GM23338 (cell line): ENCODE data around the gene ALDH7A1. TPM values are rescaled to one million over a fixed set of nuclear protein-coding genes. Genes with fewer than 3 reads are reported as not detected.
"Not testable (repeated sequence)": the region's sequence is repeated elsewhere in the genome, so short reads cannot be mapped to it uniquely, and the experiment has no call there.

Source experiments
- ATAC-seq: fragments of 200-7000 bp; cut with Tn5 transposase; 3 replicates; pipeline ENCODE4 v1.9.1; 2020
- DNase-seq: peaks from one replicate; pipeline ENCODE4 v3.0.0-alpha.2; 2015; ENCODE audit warnings: low spot score
- H2AFZ ChIP-seq: fragments of 200-600 bp; sonication (generic); 2 replicates; pipeline ENCODE4 v1.8.0; 2016; ENCODE audit warnings: antibody characterized with exemption, mild to moderate bottlenecking, moderate library complexity
- H3F3A ChIP-seq: fragments of 200-600 bp; sonication (generic); replicated peaks from 2 replicates; pipeline ENCODE4 v1.8.0; 2017; ENCODE audit warnings: antibody characterized with exemption, mixed run types, low read depth
- H3K27ac ChIP-seq: fragments of 200-600 bp; sonication (generic); 2 replicates; pipeline ENCODE4 v1.6.1; 2016; ENCODE audit warnings: low read depth
- H3K27me3 ChIP-seq: fragments of 200-600 bp; sonication (generic); 2 replicates; pipeline ENCODE4 v1.8.0; 2016; ENCODE audit warnings: mild to moderate bottlenecking, mixed run types, moderate library complexity; ENCODE audit not compliant: insufficient read depth
- H3K36me3 ChIP-seq: fragments of 200-600 bp; sonication (generic); 2 replicates; pipeline ENCODE4 v1.8.0; 2016; ENCODE audit warnings: mild to moderate bottlenecking; ENCODE audit not compliant: insufficient read depth
- H3K4me1 ChIP-seq: fragments of 200-600 bp; sonication (generic); 2 replicates; pipeline ENCODE4 v1.8.0; 2016; ENCODE audit warnings: mild to moderate bottlenecking, moderate library complexity; ENCODE audit not compliant: insufficient read depth
- H3K4me2 ChIP-seq: fragments of 200-600 bp; sonication (generic); 2 replicates; pipeline ENCODE4 v1.7.1; 2017; ENCODE audit warnings: mixed run types
- H3K4me3 ChIP-seq: fragments of 200-600 bp; sonication (generic); 2 replicates; pipeline ENCODE4 v1.6.1; 2016; ENCODE audit warnings: mixed run types
- H3K79me2 ChIP-seq: fragments of 200-600 bp; sonication (generic); replicated peaks from 2 replicates; pipeline ENCODE4 v1.8.0; 2017; ENCODE audit warnings: mild to moderate bottlenecking; ENCODE audit not compliant: insufficient read depth
- H3K9me2 ChIP-seq: fragments of 200-600 bp; sonication (generic); 2 replicates; pipeline ENCODE4 v1.8.0; 2017; ENCODE audit not compliant: insufficient read depth
- H4K20me1 ChIP-seq: fragments of 200-600 bp; sonication (generic); replicated peaks from 2 replicates; pipeline ENCODE4 v1.8.0; 2017; ENCODE audit warnings: mild to moderate bottlenecking; ENCODE audit not compliant: insufficient read depth
- H3K27ac Mint-ChIP-seq: 2 replicates; pipeline ENCODE4 v1.8.0; 2020; ENCODE audit warnings: inconsistent platforms, mild to moderate bottlenecking, moderate library complexity, mixed read lengths
- H3K27me3 Mint-ChIP-seq: 3 replicates; pipeline ENCODE4 v1.8.0; 2022; ENCODE audit warnings: low read depth, mild to moderate bottlenecking, moderate library complexity, mixed read lengths, inconsistent platforms; ENCODE audit not compliant: insufficient read depth, poor library complexity
- H3K36me3 Mint-ChIP-seq: 3 replicates; pipeline ENCODE4 v1.8.0; 2021; ENCODE audit warnings: low read depth, mild to moderate bottlenecking, inconsistent platforms, moderate library complexity, mixed read lengths
- H3K4me1 Mint-ChIP-seq: 3 replicates; pipeline ENCODE4 v1.8.0; 2020; ENCODE audit warnings: mild to moderate bottlenecking, inconsistent platforms, mixed read lengths
- H3K4me3 Mint-ChIP-seq: 3 replicates; pipeline ENCODE4 v1.8.0; 2021; ENCODE audit warnings: moderate library complexity, mild to moderate bottlenecking, inconsistent platforms, mixed read lengths
- H3K9me3 Mint-ChIP-seq: 3 replicates; pipeline ENCODE4 v1.8.0; 2020; ENCODE audit warnings: moderate library complexity, mild to moderate bottlenecking, inconsistent platforms, mixed read lengths
- CREB1 ChIP-seq: fragments of 250-450 bp; sonication (Bioruptor Pico); IDR thresholded peaks from 2 replicates; pipeline ENCODE4 v1.5.0; 2020; ENCODE audit warnings: low read depth, mild to moderate bottlenecking, moderate library complexity
- CTCF ChIP-seq, 2 experiments: fragments of 200-600 bp in 1 of 2; sonication (generic) in 1 of 2; conservative IDR thresholded peaks; 2 replicates each; pipeline versions ENCODE4 v1.5.1 to v1.6.1; 2016 to 2017; ENCODE audit warnings: antibody characterized with exemption in 2 of 2, low read depth in 2 of 2, mild to moderate bottlenecking in 2 of 2, moderate library complexity in 1 of 2
- EZH2 ChIP-seq: fragments of 200-600 bp; sonication (generic); IDR thresholded peaks from one replicate; pipeline ENCODE4 v1.8.0; 2017; ENCODE audit warnings: antibody characterized with exemption, mild to moderate bottlenecking, low read depth; ENCODE audit not compliant: unreplicated experiment
- EZH2phosphoT487 ChIP-seq: fragments of 200-600 bp; sonication (generic); IDR thresholded peaks from one replicate; pipeline ENCODE4 v1.8.1; 2018; ENCODE audit warnings: antibody characterized with exemption; ENCODE audit not compliant: unreplicated experiment
- JUNB ChIP-seq: IDR thresholded peaks from one replicate; pipeline ENCODE4 v1.6.1; 2016; ENCODE audit warnings: antibody characterized with exemption; ENCODE audit not compliant: unreplicated experiment
- NANOG ChIP-seq: IDR thresholded peaks from 2 replicates; pipeline ENCODE4 v1.6.1; 2016; ENCODE audit warnings: antibody characterized with exemption, borderline replicate concordance
- POLR2AphosphoS5 ChIP-seq: IDR thresholded peaks from 2 replicates; pipeline ENCODE4 v1.6.1; 2016; ENCODE audit warnings: antibody characterized with exemption, low read depth
- STAT1 ChIP-seq: IDR thresholded peaks from one replicate; pipeline ENCODE4 v1.6.1; 2016; ENCODE audit warnings: antibody characterized with exemption; ENCODE audit not compliant: unreplicated experiment
- ZNF331 ChIP-seq: fragments of 250-450 bp; sonication (Bioruptor Pico); IDR thresholded peaks from 2 replicates; pipeline ENCODE4 v1.5.0; 2020; ENCODE audit warnings: low read depth, mild to moderate bottlenecking, moderate library complexity
- ZNF462 ChIP-seq: fragments of 250-450 bp; sonication (Bioruptor Pico); IDR thresholded peaks from 2 replicates; pipeline ENCODE4 v1.5.0; 2020; ENCODE audit warnings: mild to moderate bottlenecking, moderate library complexity
- polyA plus RNA-seq: library from polyadenylated mRNA; unstranded; fragments of >200 nt; fragmentation: Nextera tagmentation; extraction: Ambion mirVana; gene quantifications from 2 replicates; pipeline ENCODE4 v1.2.1, GENCODE V29; 2016
- total RNA-seq: library from RNA; depleted of rRNA; stranded (reverse); fragments of >200 nt; shearing (Covaris generic); gene quantifications from 2 replicates; pipeline ENCODE4 v1.2.3, GENCODE V29; 2014
- TF ChIP-seq, protein P1 (sequence below): IDR thresholded peaks from 2 replicates; pipeline ENCODE4 v1.6.1; 2016; ENCODE audit warnings: antibody characterized with exemption
- TF ChIP-seq, protein P2 (sequence below): IDR thresholded peaks from one replicate; pipeline ENCODE4 v1.6.1; 2018; ENCODE audit warnings: antibody characterized with exemption; ENCODE audit not compliant: unreplicated experiment

The ALDH7A1 gene
- total and polyA plus RNA-seq, 2 experiments from 2014 or later: 122 to 198 TPM

DNA sequence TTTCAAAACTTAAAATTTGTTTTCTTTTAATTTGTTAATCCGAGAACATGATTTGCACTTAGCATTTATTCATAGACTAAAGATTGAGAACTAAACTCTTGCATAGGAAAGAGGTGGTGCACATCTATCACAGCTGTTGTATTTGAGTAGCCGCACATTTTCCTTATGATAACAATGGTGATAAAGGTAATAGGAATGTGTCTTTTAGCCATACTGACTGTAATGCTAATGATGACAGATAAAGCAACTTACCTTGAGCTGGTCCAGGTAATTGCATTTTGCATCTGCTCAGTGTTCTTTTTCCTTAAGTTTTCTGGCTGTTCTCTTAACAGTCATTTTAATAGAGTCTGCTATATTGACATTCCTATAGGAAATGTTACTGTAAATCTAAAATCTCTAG lies 24.8 kb upstream of the ALDH7A1 start:
- ATAC-seq: no peak
- Histone ChIP-seq H3F3A (0 out of 2 replicates have a peak, but pooled peaks cover 8% of the 10 kb centered on the region), H3K27me3 (no peaks in the 10 kb centered on the region), H3K4me3 (no peak overlapping the region), H2AFZ (no peak overlapping the region), H3K4me2 (no peak overlapping the region), H3K27ac (peak overlapping the region; percentile 39; the same call in 1 of the 2 replicates), H3K9me2 (no peaks in the 10 kb centered on the region), H3K4me1 (no peaks in the 10 kb centered on the region), H3K36me3 (peaks cover 31% of the 10 kb centered on the region; the same call in 1 of the 2 replicates), H3K79me2 (peaks cover 59% of the 10 kb centered on the region), H4K20me1 (peaks cover 8% of the 10 kb centered on the region; the same call in 1 of the 2 replicates)
- H3K27me3 Mint-ChIP-seq: no peaks in the 10 kb centered on the region
- no peaks in the 10 kb centered on the region for H3K4me1 Mint-ChIP-seq
- TF ChIP-seq CREB1: no peak
- TF ChIP-seq NANOG: no peak
- no peak for TF ChIP-seq STAT1
- TF ChIP-seq EZH2: no peak
- no peak for TF ChIP-seq CTCF (conservative IDR thresholded peaks at IDR 0.05; ENCODE audit: low read depth in 2 of 2)
- TF ChIP-seq, protein P1, sequence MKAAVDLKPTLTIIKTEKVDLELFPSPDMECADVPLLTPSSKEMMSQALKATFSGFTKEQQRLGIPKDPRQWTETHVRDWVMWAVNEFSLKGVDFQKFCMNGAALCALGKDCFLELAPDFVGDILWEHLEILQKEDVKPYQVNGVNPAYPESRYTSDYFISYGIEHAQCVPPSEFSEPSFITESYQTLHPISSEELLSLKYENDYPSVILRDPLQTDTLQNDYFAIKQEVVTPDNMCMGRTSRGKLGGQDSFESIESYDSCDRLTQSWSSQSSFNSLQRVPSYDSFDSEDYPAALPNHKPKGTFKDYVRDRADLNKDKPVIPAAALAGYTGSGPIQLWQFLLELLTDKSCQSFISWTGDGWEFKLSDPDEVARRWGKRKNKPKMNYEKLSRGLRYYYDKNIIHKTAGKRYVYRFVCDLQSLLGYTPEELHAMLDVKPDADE: no peak
- no peak for TF ChIP-seq ZNF462
- TF ChIP-seq POLR2AphosphoS5: no peak
- TF ChIP-seq JUNB: no peak
- no peak for TF ChIP-seq EZH2phosphoT487
- TF ChIP-seq ZNF331: no peak
- TF ChIP-seq, protein P2, sequence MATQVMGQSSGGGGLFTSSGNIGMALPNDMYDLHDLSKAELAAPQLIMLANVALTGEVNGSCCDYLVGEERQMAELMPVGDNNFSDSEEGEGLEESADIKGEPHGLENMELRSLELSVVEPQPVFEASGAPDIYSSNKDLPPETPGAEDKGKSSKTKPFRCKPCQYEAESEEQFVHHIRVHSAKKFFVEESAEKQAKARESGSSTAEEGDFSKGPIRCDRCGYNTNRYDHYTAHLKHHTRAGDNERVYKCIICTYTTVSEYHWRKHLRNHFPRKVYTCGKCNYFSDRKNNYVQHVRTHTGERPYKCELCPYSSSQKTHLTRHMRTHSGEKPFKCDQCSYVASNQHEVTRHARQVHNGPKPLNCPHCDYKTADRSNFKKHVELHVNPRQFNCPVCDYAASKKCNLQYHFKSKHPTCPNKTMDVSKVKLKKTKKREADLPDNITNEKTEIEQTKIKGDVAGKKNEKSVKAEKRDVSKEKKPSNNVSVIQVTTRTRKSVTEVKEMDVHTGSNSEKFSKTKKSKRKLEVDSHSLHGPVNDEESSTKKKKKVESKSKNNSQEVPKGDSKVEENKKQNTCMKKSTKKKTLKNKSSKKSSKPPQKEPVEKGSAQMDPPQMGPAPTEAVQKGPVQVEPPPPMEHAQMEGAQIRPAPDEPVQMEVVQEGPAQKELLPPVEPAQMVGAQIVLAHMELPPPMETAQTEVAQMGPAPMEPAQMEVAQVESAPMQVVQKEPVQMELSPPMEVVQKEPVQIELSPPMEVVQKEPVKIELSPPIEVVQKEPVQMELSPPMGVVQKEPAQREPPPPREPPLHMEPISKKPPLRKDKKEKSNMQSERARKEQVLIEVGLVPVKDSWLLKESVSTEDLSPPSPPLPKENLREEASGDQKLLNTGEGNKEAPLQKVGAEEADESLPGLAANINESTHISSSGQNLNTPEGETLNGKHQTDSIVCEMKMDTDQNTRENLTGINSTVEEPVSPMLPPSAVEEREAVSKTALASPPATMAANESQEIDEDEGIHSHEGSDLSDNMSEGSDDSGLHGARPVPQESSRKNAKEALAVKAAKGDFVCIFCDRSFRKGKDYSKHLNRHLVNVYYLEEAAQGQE: no peak
- H3K36me3 Mint-ChIP-seq: peaks cover 57% of the 10 kb centered on the region
- no peaks in the 10 kb centered on the region for H3K9me3 Mint-ChIP-seq
- H3K4me3 Mint-ChIP-seq: no peak overlapping the region
- no peak for DNase-seq
- no peak overlapping the region for H3K27ac Mint-ChIP-seq

DNA sequence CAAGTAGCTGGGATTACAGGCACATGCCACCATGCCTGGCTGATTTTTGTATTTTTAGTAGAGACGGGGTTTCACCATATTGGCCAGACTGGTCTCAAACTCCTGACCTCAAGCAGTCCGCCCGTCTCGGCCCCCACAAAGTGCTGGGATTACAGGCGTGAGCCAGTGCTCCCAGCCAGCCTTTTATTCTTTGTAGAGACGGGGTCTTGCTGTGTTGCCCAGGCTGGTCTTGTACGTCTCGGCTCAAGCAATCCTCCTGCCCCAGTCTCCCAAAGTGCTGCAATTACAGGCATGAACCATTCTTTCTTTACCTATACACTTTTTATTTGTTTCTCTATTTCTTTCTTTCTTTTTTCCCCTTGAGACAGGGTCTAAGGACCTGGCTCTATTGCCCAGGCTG lies 22.6 kb upstream of the ALDH7A1 start:
- peaks cover 50% of the 10 kb centered on the region; the same call in 2 of the 3 replicates for H3K36me3 Mint-ChIP-seq
- not testable (repeated sequence) for H3K4me3 ChIP-seq, H3K4me1 Mint-ChIP-seq, H3K4me1 ChIP-seq, H3K27ac Mint-ChIP-seq, ATAC-seq, H3K4me2 ChIP-seq, H3K9me3 Mint-ChIP-seq, H3K27me3 ChIP-seq, H3K27me3 Mint-ChIP-seq, H3K4me3 Mint-ChIP-seq, DNase-seq, H3K9me2 ChIP-seq, H3K27ac ChIP-seq, H3F3A ChIP-seq, H2AFZ ChIP-seq
- Histone ChIP-seq H4K20me1 (peaks cover 17% of the 10 kb centered on the region; the same call in 1 of the 2 replicates), H3K79me2 (peaks cover 81% of the 10 kb centered on the region), H3K36me3 (peaks cover 28% of the 10 kb centered on the region)
